Measurements from ENCODE around the gene ALDH3B1.

GRCh38 chr11:67996051-67996450 lies 14.1 kb upstream of the ALDH3B1 start:
- no peak for TF ChIP-seq CTCF (optimal IDR thresholded peaks at IDR 0.05 in 1 of 3, IDR thresholded peaks at IDR 0.05 in 1 of 3, conservative IDR thresholded peaks at IDR 0.05 in 1 of 3; ENCODE audit: extremely low read depth in 1 of 3, insufficient read depth in 2 of 3, low read length in 3 of 3)
- TF ChIP-seq EZH2 (IDR thresholded peaks at IDR 0.05; ENCODE audit: low read length): no peak
